Activated naive CD8-positive, alpha-beta T cell treated with anti-CD3 and anti-CD28 coated beads, Interleukin-2, amount 50 U/mL, for 16 hours (primary cell): Measurements from ENCODE around the gene EIF5A2.
"Not testable (repeated sequence)": the region's sequence is repeated elsewhere in the genome, so short reads cannot be mapped to it uniquely, and the experiment has no call there.

Experiments used
- DNase-seq: peaks from one replicate; pipeline ENCODE4 v3.0.0-alpha.2; 2020; ENCODE audit warnings: low read depth, low spot score

The EIF5A2 gene

GRCh38 chr3:170897199-170897598, 11.2 kb downstream of the EIF5A2 start:
- DNase-seq, result not testable (repeated sequence)

- DNase-seq, result no peak
Measured at GRCh38 chr3:170896781-170897180, 11.7 kb downstream of the EIF5A2 start.

DNA sequence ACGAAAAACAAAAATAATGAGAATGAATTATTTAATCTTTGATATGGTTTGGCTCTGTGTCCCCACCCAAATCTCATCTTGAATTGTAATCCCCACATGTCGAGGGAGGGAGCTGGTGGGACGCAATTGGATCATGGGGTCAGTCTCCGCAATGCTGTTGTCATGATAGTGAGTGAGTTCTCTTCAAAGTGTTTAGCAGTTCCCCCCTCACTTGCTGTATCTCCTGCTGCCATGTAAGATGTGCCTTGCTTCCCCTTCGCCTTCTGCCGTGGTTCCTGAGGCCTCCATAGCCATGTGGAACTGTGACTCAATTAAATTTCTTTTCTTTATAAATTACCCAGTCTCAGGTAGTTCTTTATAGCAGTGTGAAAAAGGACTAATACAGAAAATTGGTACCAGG, 12.1 kb downstream of the EIF5A2 start:
- not testable (repeated sequence) for DNase-seq

DNA sequence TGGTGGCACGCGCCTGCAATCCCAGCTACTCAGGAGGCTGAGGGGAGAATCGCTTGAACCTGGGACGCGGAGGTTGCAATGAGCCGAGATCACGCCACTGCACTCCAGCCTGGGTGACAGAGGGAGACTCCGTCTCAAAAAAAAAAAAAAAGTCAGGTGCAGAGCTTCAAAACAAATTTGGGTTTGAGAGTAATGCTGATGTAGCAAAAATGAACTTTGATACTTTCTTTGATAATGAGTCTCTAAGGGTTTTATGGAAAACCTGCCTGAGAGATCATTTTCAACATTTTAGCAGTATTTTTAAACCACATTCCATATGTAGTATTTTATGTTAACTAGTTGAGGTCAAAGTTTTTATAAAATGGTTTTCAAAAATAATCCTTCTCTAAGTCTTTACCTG, 14.5 kb downstream of the EIF5A2 start:
- DNase-seq, result no peak

DNA sequence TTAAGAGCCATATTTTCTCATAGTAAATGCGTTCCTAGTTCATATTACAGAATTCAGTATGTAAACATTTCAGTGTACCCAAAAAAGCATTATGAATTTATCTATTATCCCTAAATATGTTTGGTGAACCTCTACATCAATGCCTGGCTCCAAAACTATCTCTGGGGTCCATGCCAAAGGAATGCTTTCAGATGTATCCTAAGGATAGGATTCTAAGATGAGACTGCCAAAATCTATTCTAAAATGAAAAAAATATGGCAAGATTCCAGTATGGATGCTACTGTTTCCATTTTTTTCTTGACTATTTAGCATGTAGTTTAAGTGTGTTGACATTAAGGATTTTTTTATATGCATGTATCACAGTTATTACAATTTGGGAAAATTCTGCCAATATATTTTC, 18.8 kb downstream of the EIF5A2 start:
- DNase-seq, result no peak

- DNase-seq, result no peak
Measured at GRCh38 chr3:170889132-170889531, 19.3 kb downstream of the EIF5A2 start.

DNA sequence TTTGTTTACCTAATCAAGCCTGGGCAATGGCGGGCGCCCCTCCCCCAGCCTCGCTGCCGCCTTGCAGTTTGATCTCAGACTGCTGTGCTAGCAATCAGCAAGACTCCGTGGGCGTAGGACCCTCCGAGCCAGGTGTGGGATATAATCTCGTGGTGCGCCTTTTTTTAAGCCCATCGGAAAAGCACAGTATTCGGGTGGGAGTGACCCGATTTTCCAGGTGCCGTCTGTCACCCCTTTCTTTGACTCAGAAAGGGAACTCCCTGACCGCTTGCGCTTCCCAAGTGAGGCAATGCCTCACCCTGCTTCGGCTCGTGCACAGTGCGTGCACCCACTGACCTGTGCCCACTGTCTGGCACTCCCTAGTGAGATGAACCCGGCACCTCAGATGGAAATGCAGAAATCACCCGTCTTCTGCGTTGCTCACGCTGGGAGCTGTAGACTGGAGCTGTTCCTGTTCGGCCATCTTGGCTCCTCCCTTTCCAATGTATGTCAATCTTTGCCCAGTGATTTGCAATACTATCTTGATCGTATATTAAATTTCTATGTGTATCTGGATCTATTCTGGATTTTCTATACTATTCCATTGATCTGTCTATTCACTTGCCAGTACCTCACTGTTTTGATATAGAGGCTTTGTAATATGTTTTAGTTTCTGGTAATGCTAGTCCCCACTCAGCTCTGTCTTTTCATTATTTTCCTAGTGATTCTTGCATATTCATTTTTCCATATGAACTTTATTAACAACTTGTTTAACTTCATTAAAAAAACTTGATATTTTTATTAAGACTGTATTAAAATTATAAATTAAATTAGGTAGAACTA, 24.1 kb downstream of the EIF5A2 start:
- DNase-seq, result not testable (repeated sequence)

DNA sequence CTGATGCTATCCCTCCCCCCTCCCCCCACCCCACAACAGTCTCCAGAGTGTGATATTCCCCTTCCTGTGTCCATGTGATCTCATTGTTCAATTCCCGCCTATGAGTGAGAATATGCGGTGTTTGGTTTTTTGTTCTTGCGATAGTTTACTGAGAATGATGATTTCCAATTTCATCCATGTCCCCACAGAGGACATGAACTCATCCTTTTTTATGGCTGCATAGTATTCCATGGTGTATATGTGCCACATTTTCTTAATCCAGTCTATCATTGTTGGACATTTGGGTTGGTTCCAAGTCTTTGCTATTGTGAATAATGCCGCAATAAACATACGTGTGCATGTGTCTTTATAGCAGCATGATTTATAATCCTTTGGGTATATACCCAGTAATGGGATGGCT, 29.7 kb downstream of the EIF5A2 start:
- not testable (repeated sequence) for DNase-seq

GRCh38 chr3:170877311-170877710, 31.1 kb downstream of the EIF5A2 start:
- DNase-seq, result not testable (repeated sequence)

GRCh38 chr3:170876537-170876936, 31.9 kb downstream of the EIF5A2 start:
- DNase-seq, result no peak

GRCh38 chr3:170869645-170870593, 38.5 kb downstream of the EIF5A2 start, which contains the start of gene RPL22L1:
TSS of gene RPL22L1 (minus strand) at chr3:170870195. CDS start at chr3:170870167, 28 bp downstream.
- DNase-seq, result peak; percentile 84

DNA sequence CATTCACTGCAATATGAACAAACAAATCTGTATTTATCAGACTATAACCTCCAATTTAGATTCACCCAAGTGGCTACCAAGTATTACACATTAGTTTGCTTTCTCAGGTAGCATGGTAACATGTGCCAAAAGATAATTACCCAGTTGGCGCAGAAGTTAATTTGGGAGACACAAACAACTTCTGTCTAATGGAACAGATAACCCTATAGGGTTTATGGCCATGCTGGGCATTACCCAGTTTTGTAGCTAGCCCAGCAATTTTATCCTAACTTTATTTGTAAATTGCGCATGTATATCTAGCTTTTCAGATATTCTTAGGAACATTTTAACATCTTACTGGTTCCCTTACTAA, 39.2 kb downstream of the EIF5A2 start:
- no peak for DNase-seq

- no peak for DNase-seq
Measured at GRCh38 chr3:170868577-170869238, 39.7 kb downstream of the EIF5A2 start.

DNA sequence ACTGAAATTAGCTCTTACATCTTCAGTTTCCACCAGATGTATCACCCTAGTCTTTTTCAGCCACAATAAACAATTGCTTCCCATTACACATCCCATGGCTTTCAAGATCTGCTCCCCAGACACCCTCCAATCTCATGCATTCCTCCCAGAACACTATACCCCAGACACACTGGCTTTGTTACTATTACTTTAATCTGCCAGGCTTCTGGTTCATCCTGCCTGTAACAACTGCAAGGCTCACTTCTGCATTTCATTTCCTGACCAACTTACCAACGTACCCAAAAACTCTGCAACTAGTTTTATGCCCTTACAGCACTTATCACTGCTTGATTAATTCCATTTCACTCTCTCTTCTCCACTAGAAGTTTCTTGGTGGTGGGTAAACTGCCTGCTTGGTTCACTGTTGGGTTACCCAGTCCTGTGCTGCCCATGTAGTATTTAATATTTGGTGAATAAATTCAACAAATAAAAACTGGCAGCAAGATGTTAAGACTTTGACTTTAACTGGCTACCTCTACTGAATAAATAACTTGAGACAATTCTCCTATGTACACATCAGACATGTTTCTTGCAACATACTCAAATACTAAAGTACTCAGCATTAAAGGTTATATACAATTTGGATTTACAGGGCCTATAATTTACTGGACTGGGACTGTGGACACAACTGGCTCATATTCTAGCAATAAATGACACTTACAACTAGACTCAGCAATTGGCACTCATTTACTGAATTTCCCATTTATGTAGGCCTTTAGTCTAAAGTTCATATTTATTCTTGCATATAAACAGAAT, 41.1 kb downstream of the EIF5A2 start:
- no peak for DNase-seq

DNA sequence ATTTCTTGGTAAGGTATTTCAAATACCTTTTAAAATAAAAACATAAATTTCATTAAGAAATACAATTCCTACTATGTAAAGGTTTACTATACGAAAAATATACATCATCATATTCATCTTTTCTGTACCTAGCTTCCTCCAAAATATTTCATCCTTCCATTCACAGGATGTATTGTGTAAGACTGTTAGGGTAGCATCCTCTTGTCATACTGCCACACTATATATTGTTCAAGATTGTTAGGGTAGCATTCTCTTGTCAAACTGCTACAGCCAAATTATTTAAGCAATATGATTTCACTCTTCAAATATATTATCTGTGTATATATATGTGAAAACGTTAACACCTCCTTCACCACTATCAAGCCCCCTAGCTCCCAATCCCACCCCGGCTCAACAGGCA, 41.9 kb downstream of the EIF5A2 start:
- DNase-seq, result no peak

- no peak for DNase-seq
Measured at GRCh38 chr3:170865209-170866094, 43.0 kb downstream of the EIF5A2 start.

GRCh38 chr3:170864525-170865208, 43.8 kb downstream of the EIF5A2 start:
- DNase-seq, result no peak

DNA sequence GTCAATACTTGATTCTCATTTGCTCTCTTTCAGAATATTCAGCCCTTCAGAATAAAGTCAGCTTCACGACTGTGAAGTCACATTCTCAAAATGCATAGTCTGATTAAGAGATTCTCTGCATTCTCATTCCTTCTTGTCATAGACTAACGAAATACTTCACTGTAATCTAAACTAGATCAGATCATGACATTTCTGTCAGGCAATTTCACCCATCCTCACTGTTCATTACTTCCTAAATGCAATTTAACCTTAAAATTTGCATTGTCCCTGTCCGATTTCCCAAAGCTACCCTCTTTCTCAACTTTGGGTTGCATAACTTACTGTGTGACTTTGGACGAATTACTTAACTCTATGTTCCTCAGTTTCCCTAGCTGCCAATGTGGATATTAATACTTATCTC, 44.6 kb downstream of the EIF5A2 start:
- no peak for DNase-seq

DNA sequence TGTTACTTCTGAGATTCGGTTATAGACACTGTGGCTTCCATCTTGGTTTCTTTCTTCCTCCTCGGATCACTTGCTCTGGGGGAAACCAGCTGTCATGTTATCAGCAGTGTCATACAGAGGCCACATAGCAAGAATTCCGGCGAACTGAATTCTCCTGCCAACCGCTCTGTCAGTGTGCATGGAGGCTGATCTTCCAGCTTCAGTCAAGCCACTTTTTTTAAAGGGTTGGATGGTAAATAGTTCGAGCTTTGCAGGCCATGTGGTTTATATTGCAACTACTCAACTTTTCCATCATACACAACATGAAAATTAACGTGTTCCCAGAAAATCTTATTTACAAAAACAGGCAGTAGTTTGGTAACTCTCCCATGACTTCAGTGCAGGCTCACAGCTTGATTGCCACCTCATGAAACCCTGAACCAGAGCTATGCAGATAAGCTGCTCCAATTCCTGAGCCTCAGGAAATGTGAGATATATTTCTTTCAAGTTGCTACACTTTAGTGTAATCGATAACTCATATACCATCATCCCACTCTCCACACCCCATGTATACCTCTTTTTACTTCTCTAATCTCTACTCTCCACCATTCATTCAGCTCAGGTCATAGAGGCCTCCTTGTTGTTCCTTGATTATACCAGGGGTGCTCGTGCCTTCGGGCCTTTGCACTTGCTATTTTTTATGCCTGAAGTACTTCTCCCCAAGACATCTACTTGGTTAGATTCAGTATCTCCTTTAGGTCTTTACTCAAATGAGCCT, 45.6 kb downstream of the EIF5A2 start:
- no peak for DNase-seq
